Thoracic aorta (tissue), 2 donors: Measurements from ENCODE around the gene ING3. TPM values are rescaled to one million over a fixed set of nuclear protein-coding genes. Genes with fewer than 3 reads are reported as not detected.

Source experiments
- ATAC-seq: fragments of 150-250 bp; one replicate; pipeline ENCODE4 v1.8.0; 2017; ENCODE audit warnings: low read depth; ENCODE audit not compliant: insufficient number of reproducible peaks, low FRiP score
- DNase-seq: peaks from one replicate; pipeline ENCODE4 v3.0.0-alpha.2; 2020; ENCODE audit warnings: low spot score
- H3K27ac ChIP-seq, 2 donors: fragments of 200-600 bp; sonication (generic); 1 replicate in 1 of 2; 2 replicates in 1 of 2; pipeline ENCODE4 v1.5.1; 2016; ENCODE audit warnings: mild to moderate bottlenecking in 2 of 2, moderate library complexity in 2 of 2
- H3K27me3 ChIP-seq: fragments of 200-600 bp; sonication (generic); replicated peaks from 2 replicates; pipeline ENCODE4 v1.6.0; 2016; ENCODE audit warnings: mild to moderate bottlenecking; ENCODE audit not compliant: insufficient read depth
- H3K36me3 ChIP-seq: fragments of 200-600 bp; sonication (generic); one replicate; pipeline ENCODE4 v1.5.1; 2016
- H3K4me1 ChIP-seq, 2 donors: fragments of 200-600 bp; sonication (generic); 1 replicate in 1 of 2; 2 replicates in 1 of 2; pipeline versions ENCODE4 v1.5.1 to v1.6.0; 2016; ENCODE audit warnings: low read depth in 2 of 2, mild to moderate bottlenecking in 1 of 2; ENCODE audit not compliant: control insufficient read depth in 1 of 2
- H3K4me3 ChIP-seq: fragments of 200-600 bp; sonication (generic); 2 replicates; pipeline ENCODE4 v1.5.1; 2016; ENCODE audit warnings: mild to moderate bottlenecking
- H3K9me3 ChIP-seq: fragments of 200-600 bp; sonication (generic); 2 replicates; pipeline ENCODE4 v1.5.1; 2016
- CTCF ChIP-seq: fragments of 200-600 bp; sonication (generic); IDR thresholded peaks from one replicate; pipeline ENCODE4 v1.5.1; 2019; ENCODE audit warnings: antibody characterized with exemption
- total RNA-seq, 2 donors: library from RNA; depleted of rRNA; stranded (reverse); fragments of >200 nt; gene quantifications; one replicate each; pipeline versions ENCODE4 v1.1.0 to v1.2.3, GENCODE V29; 2016

Gene ING3
- total RNA-seq, 2 donors from 2014 or later: 12.3 to 21.2 TPM

- no peak for ATAC-seq
- no peaks in the 10 kb centered on the region for H3K27me3 ChIP-seq
- no peak for TF ChIP-seq CTCF
- no peak for DNase-seq
- H3K9me3 ChIP-seq: no peaks in the 10 kb centered on the region
- H3K4me3 ChIP-seq: no peak overlapping the region
- H3K27ac ChIP-seq: peak overlapping the region; percentile 57 to 65
- peaks cover 57 to 81% of the 10 kb centered on the region in 2 donors for H3K4me1 ChIP-seq
- H3K36me3 ChIP-seq: no peaks in the 10 kb centered on the region
Observed at GRCh38 chr7:121020989-121021969, 70.7 kb downstream of the ING3 start.

- ATAC-seq (no peak), DNase-seq (no peak)
- no peak for TF ChIP-seq CTCF
- H3K4me3 ChIP-seq: no peak overlapping the region
- no peaks in the 10 kb centered on the region for H3K36me3 ChIP-seq
- H3K9me3 ChIP-seq: no peaks in the 10 kb centered on the region
- H3K27ac ChIP-seq: peak overlapping the region; percentile 56 to 71
- H3K27me3 ChIP-seq: no peaks in the 10 kb centered on the region
- peaks cover 38 to 73% of the 10 kb centered on the region in 2 donors for H3K4me1 ChIP-seq
Observed at GRCh38 chr7:121023194-121023593, 72.6 kb downstream of the ING3 start.

GRCh38 chr7:121023683-121024511, 73.3 kb downstream of the ING3 start:
- Histone ChIP-seq H3K9me3 (no peaks in the 10 kb centered on the region), H3K36me3 (no peaks in the 10 kb centered on the region), H3K27ac (peak overlapping the region; percentile 56 to 71), H3K4me1 (peaks cover 38 to 72% of the 10 kb centered on the region in 2 donors), H3K27me3 (no peaks in the 10 kb centered on the region), H3K4me3 (peak overlapping the region; percentile 17)
- DNase-seq: no peak
- TF ChIP-seq CTCF: no peak
- no peak for ATAC-seq

GRCh38 chr7:121024611-121025010, 74.0 kb downstream of the ING3 start:
- Histone ChIP-seq H3K27me3 (no peaks in the 10 kb centered on the region), H3K36me3 (no peaks in the 10 kb centered on the region), H3K4me3 (peak overlapping the region; percentile 27), H3K9me3 (no peaks in the 10 kb centered on the region), H3K27ac (peak overlapping the region; percentile 56 to 71), H3K4me1 (peaks cover 32 to 71% of the 10 kb centered on the region in 2 donors)
- TF ChIP-seq CTCF: no peak
- no peak for ATAC-seq
- no peak for DNase-seq

- TF ChIP-seq CTCF: no peak
- peaks cover 22 to 70% of the 10 kb centered on the region in 2 donors for H3K4me1 ChIP-seq
- H3K27ac ChIP-seq: peak overlapping the region; percentile 56 to 71
- no peak for ATAC-seq
- H3K27me3 ChIP-seq: no peaks in the 10 kb centered on the region
- H3K36me3 ChIP-seq: no peaks in the 10 kb centered on the region
- no peak overlapping the region for H3K4me3 ChIP-seq
- no peaks in the 10 kb centered on the region for H3K9me3 ChIP-seq
- DNase-seq: no peak
Observed at GRCh38 chr7:121026159-121026558, 75.6 kb downstream of the ING3 start.
